ENCODE data around the gene MBD5.
"Not testable (repeated sequence)": the region's sequence is repeated elsewhere in the genome, so short reads cannot be mapped to it uniquely, and the experiment has no call there.

Gene MBD5

GRCh38 chr2:148534416-148535204 lies 513.7 kb downstream of the MBD5 start:
- H3K4me1 ChIP-seq, result peaks cover 4% of the 10 kb centered on the region
- H3K79me2 ChIP-seq, result no peaks in the 10 kb centered on the region
- no peaks in the 10 kb centered on the region for H3K36me3 ChIP-seq (ENCODE audit: control insufficient read depth, insufficient read depth, low read length)
- H3K27ac ChIP-seq, result no peak overlapping the region
- H3K9ac ChIP-seq, result no peak overlapping the region
- peak overlapping the region; percentile 33 for H2AFZ ChIP-seq
- H3K27me3 ChIP-seq (ENCODE audit: control insufficient read depth, insufficient read depth, low read length), result no peaks in the 10 kb centered on the region
- H3K4me3 ChIP-seq (ENCODE audit: low read depth, low read length), result no peak overlapping the region
- no peaks in the 10 kb centered on the region for H3K9me3 ChIP-seq (ENCODE audit: control insufficient read depth, low read length)
- H3K4me2 ChIP-seq (ENCODE audit: low read length), result no peak overlapping the region
- TF ChIP-seq CTCF (IDR thresholded peaks at IDR 0.05), result no peak

- Histone ChIP-seq H3K9ac (no peak overlapping the region), H3K4me2 (ENCODE audit: low read length) (no peak overlapping the region), H3K79me2 (no peaks in the 10 kb centered on the region), H3K9me3 (ENCODE audit: control insufficient read depth, low read length) (no peaks in the 10 kb centered on the region), H3K4me3 (ENCODE audit: low read depth, low read length) (no peak overlapping the region), H3K4me1 (peaks cover 4% of the 10 kb centered on the region), H2AFZ (no peak overlapping the region), H3K27ac (no peak overlapping the region), H3K27me3 (ENCODE audit: control insufficient read depth, insufficient read depth, low read length) (no peaks in the 10 kb centered on the region), H3K36me3 (ENCODE audit: control insufficient read depth, insufficient read depth, low read length) (no peaks in the 10 kb centered on the region)
- no peak for TF ChIP-seq CTCF (IDR thresholded peaks at IDR 0.05)
Measured at GRCh38 chr2:148538375-148538774, 517.5 kb downstream of the MBD5 start.

- Histone ChIP-seq H3K36me3 (ENCODE audit: control insufficient read depth, insufficient read depth, low read length) (no peaks in the 10 kb centered on the region), H3K79me2 (no peaks in the 10 kb centered on the region), H2AFZ (no peak overlapping the region), H3K27me3 (ENCODE audit: control insufficient read depth, insufficient read depth, low read length) (no peaks in the 10 kb centered on the region), H3K4me3 (ENCODE audit: low read depth, low read length) (no peak overlapping the region), H3K27ac (no peak overlapping the region), H3K4me1 (no peaks in the 10 kb centered on the region), H3K4me2 (ENCODE audit: low read length) (no peak overlapping the region), H3K9ac (no peak overlapping the region), H3K9me3 (ENCODE audit: control insufficient read depth, low read length) (no peaks in the 10 kb centered on the region)
- no peak for TF ChIP-seq CTCF (IDR thresholded peaks at IDR 0.05)
Measured at GRCh38 chr2:148540022-148540421, 519.1 kb downstream of the MBD5 start.

- H3K79me2 ChIP-seq, result no peaks in the 10 kb centered on the region
- no peak overlapping the region for H3K27ac ChIP-seq
- H3K4me1 ChIP-seq, result no peaks in the 10 kb centered on the region
- no peaks in the 10 kb centered on the region for H3K9me3 ChIP-seq (ENCODE audit: control insufficient read depth, low read length)
- no peak overlapping the region for H2AFZ ChIP-seq
- no peak overlapping the region for H3K9ac ChIP-seq
- H3K36me3 ChIP-seq (ENCODE audit: control insufficient read depth, insufficient read depth, low read length), result no peaks in the 10 kb centered on the region
- H3K27me3 ChIP-seq (ENCODE audit: control insufficient read depth, insufficient read depth, low read length), result no peaks in the 10 kb centered on the region
- H3K4me3 ChIP-seq (ENCODE audit: low read depth, low read length), result no peak overlapping the region
- TF ChIP-seq CTCF (IDR thresholded peaks at IDR 0.05), result no peak
- H3K4me2 ChIP-seq (ENCODE audit: low read length), result no peak overlapping the region
Measured at GRCh38 chr2:148541792-148542191, 520.9 kb downstream of the MBD5 start.

- no peaks in the 10 kb centered on the region for H3K27me3 ChIP-seq (ENCODE audit: control insufficient read depth, insufficient read depth, low read length)
- H3K27ac ChIP-seq, result no peak overlapping the region
- H3K36me3 ChIP-seq (ENCODE audit: control insufficient read depth, insufficient read depth, low read length), result no peaks in the 10 kb centered on the region
- H3K79me2 ChIP-seq, result no peaks in the 10 kb centered on the region
- no peak overlapping the region for H3K4me2 ChIP-seq (ENCODE audit: low read length)
- no peak overlapping the region for H2AFZ ChIP-seq
- H3K9me3 ChIP-seq (ENCODE audit: control insufficient read depth, low read length), result no peaks in the 10 kb centered on the region
- TF ChIP-seq CTCF (IDR thresholded peaks at IDR 0.05), result no peak
- H3K4me1 ChIP-seq, result no peaks in the 10 kb centered on the region
- H3K4me3 ChIP-seq (ENCODE audit: low read depth, low read length), result no peak overlapping the region
- no peak overlapping the region for H3K9ac ChIP-seq
Measured at GRCh38 chr2:148542614-148543013, 521.7 kb downstream of the MBD5 start.

GRCh38 chr2:148543088-148543540 lies 522.2 kb downstream of the MBD5 start:
- not testable (repeated sequence) for H3K4me2 ChIP-seq (ENCODE audit: low read length); H3K27ac ChIP-seq; H3K9me3 ChIP-seq (ENCODE audit: control insufficient read depth, low read length); H3K27me3 ChIP-seq (ENCODE audit: control insufficient read depth, insufficient read depth, low read length); H3K4me1 ChIP-seq; H3K36me3 ChIP-seq (ENCODE audit: control insufficient read depth, insufficient read depth, low read length); H3K79me2 ChIP-seq; H3K9ac ChIP-seq; H2AFZ ChIP-seq; H3K4me3 ChIP-seq (ENCODE audit: low read depth, low read length)
